Fibroblast of skin of scalp (primary cell): ENCODE measurements around the gene FERMT2. TPM values are rescaled to one million over a fixed set of nuclear protein-coding genes. Genes with fewer than 3 reads are reported as not detected.
A peak's percentile ranks its signal among the peaks of the same experiment; 100 is the strongest.

Experiments
- DNase-seq: peaks from one replicate; pipeline ENCODE4 v3.0.0-alpha.2; 2013
- polyA plus RNA-seq, 2 experiments: library from polyadenylated mRNA; unstranded; fragments of 120-200 nt; gene quantifications; one replicate each; pipeline ENCODE4 v1.2.1, GENCODE V29; 2013; ENCODE audit not compliant: insufficient read length in 2 of 2

FERMT2 gene
- 412 TPM for polyA plus RNA-seq (2013, experiment 1 of 2; ENCODE audit: insufficient read length)
- polyA plus RNA-seq (2013, experiment 2 of 2; ENCODE audit: insufficient read length), result 453 TPM

GRCh38 chr14:52950898-52951680 is at the start of gene FERMT2:
FERMT2 (minus strand) TSS chr14:52951050; CDS start chr14:52950568, 482 bp downstream.
- DNase-seq, result peak; percentile 95

DNA sequence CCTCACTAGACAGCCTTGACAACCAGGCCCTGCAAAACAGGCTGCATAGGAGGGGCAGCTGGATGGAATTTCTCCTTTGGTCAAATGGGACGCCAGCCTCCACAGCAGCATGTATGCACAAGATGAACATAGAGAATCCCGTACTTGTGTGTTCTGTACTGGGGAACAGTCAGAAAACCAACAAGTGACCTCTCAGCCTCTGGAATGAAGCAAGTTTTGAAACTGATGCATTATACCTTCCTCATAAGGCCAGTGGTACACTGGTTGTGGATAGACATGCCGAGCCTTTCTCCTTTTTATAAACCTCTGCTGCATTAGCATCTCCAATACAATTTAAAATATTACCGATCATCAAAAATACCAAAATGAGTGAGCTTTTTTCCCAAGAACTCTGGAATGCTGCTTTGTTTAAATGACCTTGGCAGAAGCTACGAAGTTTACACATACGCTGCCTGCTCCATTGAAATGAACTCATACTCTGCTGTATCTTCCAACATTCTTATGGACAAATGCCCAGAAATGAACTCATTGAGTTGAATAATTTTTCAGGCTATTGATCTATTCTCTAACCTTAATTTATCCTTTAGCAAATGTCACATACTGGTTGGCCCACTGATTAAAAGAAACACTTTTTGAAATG is 47.6 kb upstream of the FERMT2 start:
- DNase-seq, result peak; percentile 76

DNA sequence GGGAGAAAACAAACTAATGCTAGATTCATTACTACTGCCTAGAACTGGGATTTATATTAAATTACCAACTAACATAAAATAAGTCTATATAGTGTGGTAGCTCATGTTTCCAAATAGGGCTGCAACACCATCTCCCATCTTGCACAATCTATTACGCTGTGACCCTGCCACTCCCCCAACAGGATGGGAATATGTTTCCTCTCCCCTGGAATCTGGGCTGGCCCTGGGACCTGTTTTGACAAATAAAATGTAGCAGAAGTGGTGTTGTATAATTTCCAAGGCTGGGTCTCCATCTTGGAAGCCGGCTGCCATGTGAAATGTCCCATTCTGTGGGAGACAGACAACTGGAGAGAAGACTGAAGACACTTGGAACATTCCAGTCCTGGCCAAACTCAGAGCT is 45.6 kb upstream of the FERMT2 start:
- DNase-seq, result no peak

DNA sequence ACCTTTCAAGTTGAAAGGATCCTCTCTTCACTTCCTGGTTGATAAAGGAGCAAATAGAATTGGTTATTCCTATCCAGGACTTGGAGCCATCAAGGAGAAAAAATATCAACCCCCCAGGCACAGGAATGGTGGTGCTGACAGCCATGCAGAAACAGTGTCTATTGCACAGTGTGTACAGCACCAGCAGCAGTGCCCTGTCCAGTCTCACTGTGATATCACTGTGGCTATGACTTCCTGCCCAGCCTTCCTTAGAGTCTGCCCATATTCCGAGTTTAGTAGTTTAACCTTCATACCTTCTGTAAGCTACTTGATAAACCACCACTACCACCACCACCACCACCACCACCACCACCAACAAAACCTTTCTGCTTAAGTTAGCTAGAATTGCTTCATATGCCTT is 45.1 kb upstream of the FERMT2 start:
- no peak for DNase-seq

- DNase-seq, result no peak
Observed at GRCh38 chr14:52992236-52992870, 41.5 kb upstream of the FERMT2 start.

GRCh38 chr14:52988139-52988538 is 37.3 kb upstream of the FERMT2 start:
- no peak for DNase-seq

DNA sequence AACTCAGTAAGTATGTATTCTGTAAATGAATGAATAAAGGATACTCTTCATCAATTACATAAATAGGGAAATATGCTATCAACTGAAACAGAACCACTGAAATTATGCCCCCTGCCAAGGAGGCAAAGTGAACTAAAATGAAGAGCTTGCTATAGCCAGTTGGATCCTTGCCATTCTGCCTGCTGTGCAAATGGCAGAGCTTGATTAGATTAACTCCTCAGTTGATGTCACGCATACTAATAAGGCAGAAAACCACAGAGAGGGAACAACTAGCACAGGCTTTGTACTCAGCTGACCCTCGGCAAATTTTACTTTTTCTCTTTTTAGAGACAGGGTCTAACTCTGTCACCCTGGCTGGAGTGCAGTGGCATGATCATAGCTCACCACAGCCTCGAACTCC is 36.7 kb upstream of the FERMT2 start:
- DNase-seq, result peak; percentile 54

- no peak for DNase-seq
Observed at GRCh38 chr14:52987042-52987441, 36.2 kb upstream of the FERMT2 start.

GRCh38 chr14:52977798-52978197 is 26.9 kb upstream of the FERMT2 start:
- no peak for DNase-seq

GRCh38 chr14:52974406-52974805 is 23.6 kb upstream of the FERMT2 start:
- no peak for DNase-seq

DNA sequence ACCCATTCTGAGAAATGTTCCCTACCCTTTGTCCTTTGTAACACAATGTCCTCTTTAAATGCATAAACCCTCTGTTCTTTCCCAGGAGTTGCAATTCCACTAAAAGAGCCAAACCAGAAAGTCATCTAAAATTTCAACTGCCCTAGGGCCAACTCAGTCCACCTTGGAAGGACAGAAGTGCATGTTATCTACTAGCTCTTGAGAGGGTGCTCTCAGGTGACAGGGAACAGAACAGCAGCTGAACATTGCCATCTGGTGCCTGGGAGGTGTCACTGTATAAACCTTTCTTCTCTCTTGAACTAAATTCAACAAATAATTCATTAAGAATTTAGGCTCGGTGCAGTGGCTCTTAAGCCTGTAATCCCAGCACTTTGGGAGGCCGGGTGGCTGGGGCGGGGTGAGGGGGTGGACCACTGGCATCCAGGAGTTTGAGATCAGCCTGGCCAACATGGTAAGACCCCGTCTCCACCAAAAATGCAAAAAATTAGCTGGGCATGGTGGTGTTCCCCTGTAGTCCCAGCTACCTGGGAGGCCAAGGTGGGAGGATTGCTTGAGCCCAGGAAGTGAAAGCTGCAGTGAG is 10.3 kb upstream of the FERMT2 start:
- DNase-seq, result peak; percentile 60

DNA sequence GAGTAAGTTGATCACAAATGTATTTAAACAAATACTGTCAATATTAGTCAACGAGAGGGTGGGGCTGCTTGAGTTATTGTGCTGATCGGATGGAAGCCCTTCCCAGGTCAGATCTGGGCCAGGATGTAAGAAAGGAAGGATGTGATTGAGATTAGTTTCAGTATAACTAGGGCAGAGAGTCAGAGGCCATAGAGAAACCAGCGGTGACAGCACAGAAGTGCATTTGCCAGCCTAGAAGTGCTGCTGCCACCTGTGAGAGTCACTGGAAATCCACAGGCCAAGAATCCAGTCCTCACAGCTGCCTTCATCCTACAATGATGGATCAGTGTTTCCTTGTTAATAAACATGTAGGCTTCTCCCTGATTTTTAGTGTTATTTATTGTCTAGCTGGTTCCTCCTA is 9.8 kb upstream of the FERMT2 start:
- DNase-seq, result no peak

- peak; percentile 88 for DNase-seq
Observed at GRCh38 chr14:52954346-52955214, 3.7 kb upstream of the FERMT2 start.

GRCh38 chr14:52951681-52952554 is 1.1 kb upstream of the FERMT2 start:
- peak; percentile 82 for DNase-seq

DNA sequence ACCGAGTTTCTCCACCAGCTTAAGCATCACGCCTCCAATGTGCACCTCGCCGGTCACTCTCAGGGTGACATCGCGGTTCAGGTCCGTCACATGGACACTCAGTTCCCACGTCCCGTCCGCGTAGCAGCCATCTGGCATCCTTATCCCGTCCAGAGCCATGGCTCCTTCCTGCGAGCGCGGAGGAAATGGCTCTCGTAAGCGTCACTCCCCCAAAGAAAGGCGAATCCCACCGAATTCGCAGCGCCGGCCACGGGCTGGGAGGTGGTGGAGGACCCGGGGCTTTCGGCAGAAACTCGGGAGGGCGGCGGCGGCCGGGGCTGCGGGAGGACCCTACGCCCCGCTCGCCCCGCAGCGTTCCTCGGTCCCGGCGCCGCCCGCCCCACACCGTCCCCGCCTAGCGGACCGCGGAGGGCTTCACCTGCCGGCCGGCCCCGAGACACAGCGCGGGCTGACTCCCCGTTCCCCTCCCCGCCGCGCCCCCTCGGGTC is 396 bp downstream of the FERMT2 start:
- peak; percentile 36 for DNase-seq

GRCh38 chr14:52949711-52950409 is 990 bp downstream of the FERMT2 start:
- peak; percentile 57 for DNase-seq

DNA sequence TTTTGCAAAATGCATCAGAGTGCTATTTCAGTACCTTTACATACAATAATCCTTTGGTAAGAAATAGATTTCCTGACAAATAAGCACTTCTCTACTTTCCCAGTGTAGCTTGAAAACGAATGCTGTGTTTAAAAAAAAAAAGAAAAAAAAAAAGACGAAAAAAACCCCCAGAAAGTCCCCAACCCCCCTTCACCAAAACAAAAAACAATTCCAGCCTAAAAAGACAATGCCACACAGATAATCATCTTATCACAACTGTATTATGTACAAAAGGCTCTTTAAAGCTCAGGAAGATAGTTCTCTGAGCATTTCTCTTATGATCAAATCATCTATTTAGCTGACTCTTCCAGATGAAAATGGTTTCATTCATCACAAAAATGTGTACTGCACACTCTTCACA is 1.6 kb downstream of the FERMT2 start:
- no peak for DNase-seq

GRCh38 chr14:52948836-52949235 is 2.0 kb downstream of the FERMT2 start:
- no peak for DNase-seq

DNA sequence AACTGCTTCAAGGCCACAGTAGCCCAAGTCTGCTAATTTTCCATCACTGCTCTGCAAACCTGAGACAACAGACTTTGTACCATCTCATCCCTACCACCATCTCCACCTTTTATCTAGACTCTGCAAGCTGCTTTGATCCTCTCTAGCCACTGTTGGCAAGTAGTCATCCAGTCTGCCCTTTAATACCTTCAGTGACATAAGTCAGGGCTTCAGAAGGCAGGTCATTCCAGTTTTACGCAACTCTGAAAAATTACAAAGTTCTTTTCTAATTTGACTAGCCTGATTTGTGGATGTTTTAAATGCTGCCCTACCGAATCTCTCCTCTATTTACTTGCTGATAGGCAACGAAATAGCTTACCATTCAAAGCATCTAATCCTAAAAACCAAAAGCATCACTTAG is 2.8 kb downstream of the FERMT2 start:
- no peak for DNase-seq

- DNase-seq, result peak; percentile 34
Observed at GRCh38 chr14:52944254-52944653, 6.6 kb downstream of the FERMT2 start.
